T-cell (primary cell): Measurements from ENCODE around the gene PRKCA. TPM values are rescaled to one million over a fixed set of nuclear protein-coding genes. Genes with fewer than 3 reads are reported as not detected.
A peak's percentile ranks its signal among the peaks of the same experiment; 100 is the strongest.

ENCODE experiments used
- ATAC-seq, 4 experiments: fragments of 200-7000 bp in 3 of 4; fragments of 150-1000 bp in 1 of 4; cut with Tn5 transposase; replicated peaks in 1 of 4; 1 replicate in 3 of 4; 2 replicates in 1 of 4; pipeline ENCODE4 v1.10.0; 2021; ENCODE audit warnings: moderate library complexity in 3 of 4, mild to moderate bottlenecking in 2 of 4, moderate number of reproducible peaks in 1 of 4
- CTCF ChIA-PET, 2 donors: fragments of 300-600 bp; sonication (Branson Sonifier 250); formaldehyde crosslinking; loops; one replicate each; lab custom pipeline; 2022; ENCODE audit warnings: antibody characterized with exemption in 2 of 2; lab: Charles Lee
- POLR2A ChIA-PET, 2 donors: fragments of 300-600 bp; sonication (Branson Sonifier 250); formaldehyde crosslinking; loops; one replicate each; lab custom pipeline; 2022; ENCODE audit warnings: antibody characterized with exemption in 2 of 2; lab: Charles Lee
- DNase-seq, 35 experiments: peaks; one replicate each; pipeline versions ENCODE4 v3.0.0 to v3.0.0-alpha.2; 2013 to 2023
- H3K27ac ChIP-seq: one replicate; pipeline ENCODE4 v1.5.1; 2013; ENCODE audit warnings: low read length
- H3K27me3 ChIP-seq, 2 experiments: replicated peaks in 1 of 2; 1 replicate in 1 of 2; 2 replicates in 1 of 2; pipeline versions ENCODE4 v1.6.1 to v1.7.0; 2013; ENCODE audit warnings: low read length in 1 of 2, mixed read lengths in 1 of 2; ENCODE audit not compliant: control insufficient read depth in 2 of 2, insufficient read depth in 2 of 2; ENCODE audit errors: extremely low read depth in 1 of 2
- H3K36me3 ChIP-seq, 2 donors: 1 replicate in 1 of 2; 2 replicates in 1 of 2; pipeline versions ENCODE4 v1.6.1 to v1.7.0; 2013; ENCODE audit warnings: low read length in 1 of 2; ENCODE audit not compliant: control insufficient read depth in 2 of 2, insufficient read depth in 1 of 2; ENCODE audit errors: extremely low read depth in 1 of 2
- H3K4me1 ChIP-seq, 2 experiments: 1 replicate in 1 of 2; 2 replicates in 1 of 2; pipeline versions ENCODE4 v1.6.1 to v1.7.0; 2013; ENCODE audit warnings: low read length in 2 of 2, mixed read lengths in 1 of 2; ENCODE audit not compliant: insufficient read depth in 2 of 2, control insufficient read depth in 1 of 2; ENCODE audit errors: extremely low read depth in 1 of 2
- H3K4me3 ChIP-seq, 2 donors: 1 replicate in 1 of 2; 2 replicates in 1 of 2; pipeline versions ENCODE4 v1.5.1 to v1.7.0; 2013; ENCODE audit warnings: mild to moderate bottlenecking in 2 of 2, low read length in 1 of 2, moderate library complexity in 1 of 2; ENCODE audit not compliant: control insufficient read depth in 1 of 2; ENCODE audit errors: extremely low read depth in 1 of 2
- H3K9me3 ChIP-seq: 2 replicates; pipeline ENCODE4 v1.7.0; 2013
- H3K27ac Mint-ChIP-seq, 2 donors: one replicate each; pipeline ENCODE4 v1.8.0; 2020 to 2021; ENCODE audit warnings: mild to moderate bottlenecking in 2 of 2, mixed read lengths in 2 of 2
- H3K27me3 Mint-ChIP-seq, 2 donors: one replicate each; pipeline ENCODE4 v1.8.0; 2021 to 2022; ENCODE audit warnings: mixed read lengths in 2 of 2
- H3K36me3 Mint-ChIP-seq: one replicate; pipeline ENCODE4 v1.8.0; 2021; ENCODE audit warnings: mixed read lengths
- H3K4me1 Mint-ChIP-seq, 3 donors: one replicate each; pipeline ENCODE4 v1.8.0; 2020 to 2022; ENCODE audit warnings: mixed read lengths in 3 of 3, mild to moderate bottlenecking in 1 of 3
- H3K4me3 Mint-ChIP-seq, 3 donors: one replicate each; pipeline ENCODE4 v1.8.0; 2020 to 2022; ENCODE audit warnings: mild to moderate bottlenecking in 3 of 3, mixed read lengths in 3 of 3, moderate library complexity in 3 of 3
- H3K9me3 Mint-ChIP-seq, 3 donors: one replicate each; pipeline ENCODE4 v1.8.0; 2020 to 2022; ENCODE audit warnings: mixed read lengths in 3 of 3
- WGBS: methylation state at CpG from one replicate; pipeline ENCODE4 v1.1.5; 2013; ENCODE audit warnings: missing lambda C conversion rate; ENCODE audit not compliant: insufficient coverage; 5-methylcytosine and 5-hydroxymethylcytosine counted together
- total RNA-seq, 35 experiments: library from RNA in 6 of 35; stranded (reverse) in 6 of 35; fragments of 120-200 nt in 1 of 35; gene quantifications; one replicate each; pipeline versions ENCODE4 v1.2.1 to v1.2.4 and lab custom pipeline; 2013 to 2026

Gene PRKCA
- total RNA-seq, 5 donors from 2014 or later (not counting 1 experiment from before 2014, with no cell fraction given): 75.9 to 128 (median 82.0) TPM

DNA sequence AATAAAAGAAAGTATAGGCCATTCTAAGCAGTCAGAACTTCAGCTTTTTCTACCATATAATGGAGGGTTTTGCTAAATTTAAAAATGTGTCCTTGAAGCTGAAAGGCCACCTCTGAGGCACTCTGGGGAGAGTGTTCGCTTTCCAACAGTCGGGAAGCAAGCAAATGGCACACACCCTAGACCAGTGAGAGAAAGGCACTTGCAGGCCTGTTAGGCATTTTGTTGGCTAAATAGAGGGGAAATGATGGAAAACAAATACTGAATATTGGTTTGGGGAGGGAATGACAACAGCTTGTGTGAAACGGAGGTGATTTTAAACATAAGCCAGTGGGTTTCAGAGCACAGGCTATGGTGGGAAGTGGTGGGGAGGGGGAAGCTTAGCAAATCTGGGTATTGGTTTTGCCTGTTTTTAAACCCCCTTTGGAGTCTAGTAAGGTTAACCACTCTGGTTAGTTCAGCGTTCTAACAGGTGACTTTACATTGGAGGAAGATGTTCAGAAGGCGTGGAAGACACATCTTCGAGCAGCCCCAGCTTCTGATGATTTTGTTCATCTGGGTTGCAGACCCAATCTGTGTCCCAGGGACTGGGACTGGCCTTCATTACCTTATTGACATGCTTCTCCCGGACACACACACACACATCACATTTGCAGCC lies 90.5 kb downstream of the PRKCA start:
- H3K4me3 Mint-ChIP-seq: peak overlapping the region in 1 of 3 donors; percentile 55
- H3K27me3 Mint-ChIP-seq: no peaks in the 10 kb centered on the region
- H3K27ac ChIP-seq: no peak overlapping the region
- ChIA-PET POLR2A (interaction anchor here in 1 of 2 donors (0.7 kb wide), 1 partner anchor 1144 kb away, joined by 5 read pairs; no protein-coding TSS in a partner anchor), CTCF (interaction anchor here in 1 of 2 donors (0.5 to 1.2 kb wide), 2 partner anchors 22 to 322 kb away, joined by 3 read pairs; no protein-coding TSS in a partner anchor)
- ATAC-seq: peak in 1 of 4 experiments; percentile 16
- H3K36me3 ChIP-seq: peaks cover 3 to 5% of the 10 kb centered on the region in 2 donors
- DNase-seq: no peak
- 84% methylated on average over 6 of the region's 7 CpGs for WGBS
- peaks cover 21 to 38% of the 10 kb centered on the region in 2 experiments for H3K4me1 ChIP-seq
- no peaks in the 10 kb centered on the region for H3K9me3 Mint-ChIP-seq
- no peaks in the 10 kb centered on the region for H3K27me3 ChIP-seq
- no peak overlapping the region for H3K4me3 ChIP-seq
- H3K4me1 Mint-ChIP-seq: peaks cover 69 to 75% (median 72%) of the 10 kb centered on the region in 3 donors
- H3K36me3 Mint-ChIP-seq: peaks cover 19% of the 10 kb centered on the region
- H3K27ac Mint-ChIP-seq: peak overlapping the region; percentile 70 to 79
- no peaks in the 10 kb centered on the region for H3K9me3 ChIP-seq

DNA sequence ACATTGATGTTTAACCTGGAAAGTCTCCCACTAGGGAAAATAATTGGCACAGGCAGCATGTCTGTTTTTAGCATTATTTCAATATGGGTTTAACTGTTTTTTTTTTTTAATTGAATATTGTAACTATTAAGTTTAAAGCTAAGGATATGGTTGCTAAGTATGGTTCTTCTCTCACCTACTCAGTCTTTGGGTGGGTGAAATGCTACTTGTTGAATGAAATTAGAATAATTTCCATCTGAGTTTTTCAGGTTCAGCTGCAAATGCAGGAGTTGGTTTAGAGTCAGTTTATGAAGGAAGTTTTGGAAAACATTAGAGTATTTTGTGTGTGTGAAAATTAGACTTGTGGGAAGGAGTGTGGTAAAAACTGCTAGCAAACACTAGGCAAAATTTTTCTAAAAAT lies 93.5 kb downstream of the PRKCA start:
- peak overlapping the region; percentile 54 to 56 for H3K27ac Mint-ChIP-seq
- no peak overlapping the region for H3K4me3 ChIP-seq
- no peaks in the 10 kb centered on the region for H3K9me3 ChIP-seq
- CTCF ChIA-PET: no interaction called here
- peaks cover 45 to 53% of the 10 kb centered on the region in 2 experiments for H3K4me1 ChIP-seq
- DNase-seq (no peak), ATAC-seq (no peak)
- peaks cover 0 to 2% (median 0%) of the 10 kb centered on the region in 3 donors for H3K9me3 Mint-ChIP-seq
- peaks cover 79 to 83% (median 79%) of the 10 kb centered on the region in 3 donors for H3K4me1 Mint-ChIP-seq
- H3K36me3 ChIP-seq: peaks cover 3% of the 10 kb centered on the region in 2 donors
- H3K4me3 Mint-ChIP-seq: no peak overlapping the region
- POLR2A ChIA-PET: interaction anchor here (0.6 kb wide), 3 partner anchors 26 to 760 kb away, joined by 3 to 4 read pairs (median 3); no protein-coding TSS in a partner anchor
- no peaks in the 10 kb centered on the region for H3K27me3 Mint-ChIP-seq
- no peaks in the 10 kb centered on the region for H3K27me3 ChIP-seq
- no peak overlapping the region for H3K27ac ChIP-seq
- peaks cover 5% of the 10 kb centered on the region for H3K36me3 Mint-ChIP-seq

DNA sequence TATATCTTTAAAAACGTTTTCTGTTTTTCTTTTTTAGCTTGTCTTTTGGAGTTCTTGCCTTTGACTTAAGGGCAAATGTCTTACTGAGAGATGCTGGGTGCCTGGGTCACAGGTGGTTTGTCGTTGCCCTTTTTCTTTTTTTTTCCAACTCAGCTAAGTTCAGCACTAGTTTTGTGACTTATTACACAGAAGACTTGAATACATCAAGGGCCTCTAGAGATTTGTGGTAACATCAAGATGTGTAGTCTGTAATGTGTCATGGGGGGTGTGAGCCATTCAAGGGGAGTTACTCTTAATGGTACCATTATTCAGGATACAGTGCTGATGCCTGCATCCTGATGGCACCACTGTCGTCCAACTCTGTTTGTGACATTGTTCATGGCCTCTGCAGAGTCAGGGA lies 95.1 kb downstream of the PRKCA start:
- Histone ChIP-seq H3K36me3 (peaks cover 0 to 3% of the 10 kb centered on the region in 2 donors), H3K4me3 (no peak overlapping the region), H3K27ac (peak overlapping the region; percentile 59), H3K9me3 (no peaks in the 10 kb centered on the region), H3K27me3 (no peaks in the 10 kb centered on the region), H3K4me1 (peaks cover 48 to 50% of the 10 kb centered on the region in 2 experiments)
- WGBS: 100% methylated on average over 1 of the region's 3 CpGs
- ChIA-PET POLR2A (interaction anchor here in 1 of 2 donors (0.6 kb wide), 2 partner anchors 19 to 775 kb away, joined by 3 read pairs; no protein-coding TSS in a partner anchor), CTCF (no interaction called here)
- peaks cover 0 to 14% (median 0%) of the 10 kb centered on the region in 3 donors for H3K9me3 Mint-ChIP-seq
- H3K4me3 Mint-ChIP-seq: peak overlapping the region in 1 of 3 donors; percentile 59
- DNase-seq (no peak), ATAC-seq (no peak)
- peak overlapping the region; percentile 83 to 92 for H3K27ac Mint-ChIP-seq
- H3K4me1 Mint-ChIP-seq: peaks cover 79 to 83% (median 79%) of the 10 kb centered on the region in 3 donors
- H3K36me3 Mint-ChIP-seq: peaks cover 5% of the 10 kb centered on the region
- H3K27me3 Mint-ChIP-seq: no peaks in the 10 kb centered on the region

DNA sequence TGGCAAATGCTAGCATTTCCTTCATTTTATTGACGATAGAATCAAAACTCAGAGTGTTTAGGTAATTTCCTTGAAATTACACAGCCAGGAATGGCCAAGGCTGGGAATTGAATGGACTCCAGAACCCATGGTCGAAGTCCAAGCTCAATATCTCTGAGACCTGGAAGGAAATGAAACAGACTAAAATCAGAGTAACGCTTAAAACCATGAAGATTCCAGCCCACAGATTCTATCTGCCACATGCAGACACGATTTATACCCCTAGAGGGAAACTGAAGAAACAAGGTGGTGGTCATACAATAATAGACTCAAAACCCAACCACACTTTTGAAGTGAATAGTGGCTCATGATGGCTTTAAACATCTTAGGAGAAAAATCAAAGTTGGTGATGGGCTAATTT lies 95.6 kb downstream of the PRKCA start:
- Mint-ChIP-seq H3K36me3 (peaks cover 5% of the 10 kb centered on the region), H3K27me3 (no peaks in the 10 kb centered on the region), H3K27ac (peak overlapping the region; percentile 83 to 92), H3K4me1 (peaks cover 79 to 83% (median 79%) of the 10 kb centered on the region in 3 donors), H3K9me3 (peaks cover 0 to 14% (median 0%) of the 10 kb centered on the region in 3 donors), H3K4me3 (peak overlapping the region; percentile 2 to 70 (median 59))
- H3K27me3 ChIP-seq: no peaks in the 10 kb centered on the region
- H3K27ac ChIP-seq: peak overlapping the region; percentile 59
- no peak for ATAC-seq
- H3K4me1 ChIP-seq: peaks cover 45% of the 10 kb centered on the region in 2 experiments
- no peaks in the 10 kb centered on the region for H3K9me3 ChIP-seq
- ChIA-PET POLR2A (interaction anchor here in 1 of 2 donors (0.6 kb wide), 2 partner anchors 19 to 776 kb away, joined by 3 read pairs; no protein-coding TSS in a partner anchor), CTCF (no interaction called here)
- peaks cover 0 to 3% of the 10 kb centered on the region in 2 donors for H3K36me3 ChIP-seq
- no peak for DNase-seq
- WGBS: 0% methylated on average over 1 of the region's 4 CpGs
- H3K4me3 ChIP-seq: no peak overlapping the region

DNA sequence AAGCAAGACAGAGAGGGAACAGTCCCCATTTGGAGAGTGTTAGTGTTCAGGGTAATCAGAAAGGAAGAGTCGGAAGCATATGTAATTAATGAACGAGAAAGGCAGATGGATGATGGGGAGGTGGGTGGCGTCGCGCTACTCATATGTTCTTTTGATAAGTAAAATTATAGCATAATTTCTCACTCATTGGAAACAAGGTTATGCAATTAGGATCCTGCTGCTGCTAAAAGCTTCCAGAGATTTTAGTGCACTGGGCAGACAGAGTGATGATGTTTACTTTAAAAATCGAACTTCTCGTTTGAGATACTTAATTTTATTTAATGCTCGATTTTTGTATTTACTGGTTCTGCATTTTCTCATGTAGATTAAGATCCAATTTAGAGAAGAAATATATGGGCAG lies 96.2 kb downstream of the PRKCA start:
- peaks cover 5% of the 10 kb centered on the region for H3K36me3 Mint-ChIP-seq
- H3K27me3 Mint-ChIP-seq: no peaks in the 10 kb centered on the region
- H3K4me3 Mint-ChIP-seq: peak overlapping the region; percentile 59 to 70 (median 64)
- DNase-seq (no peak), ATAC-seq (no peak)
- Histone ChIP-seq H3K9me3 (no peaks in the 10 kb centered on the region), H3K27ac (peak overlapping the region; percentile 59), H3K36me3 (no peaks in the 10 kb centered on the region), H3K27me3 (no peaks in the 10 kb centered on the region), H3K4me1 (peaks cover 40 to 47% of the 10 kb centered on the region in 2 experiments), H3K4me3 (no peak overlapping the region)
- WGBS: 80% methylated on average over 2 of the region's 8 CpGs
- H3K27ac Mint-ChIP-seq: peak overlapping the region; percentile 83 to 92
- CTCF ChIA-PET: no interaction called here
- peaks cover 82 to 84% (median 84%) of the 10 kb centered on the region in 3 donors for H3K4me1 Mint-ChIP-seq
- POLR2A ChIA-PET: interaction anchor here in 1 of 2 donors (0.7 kb wide), 1 partner anchor 43 kb away, joined by 3 read pairs; no protein-coding TSS in a partner anchor
- peaks cover 0 to 14% (median 0%) of the 10 kb centered on the region in 3 donors for H3K9me3 Mint-ChIP-seq

DNA sequence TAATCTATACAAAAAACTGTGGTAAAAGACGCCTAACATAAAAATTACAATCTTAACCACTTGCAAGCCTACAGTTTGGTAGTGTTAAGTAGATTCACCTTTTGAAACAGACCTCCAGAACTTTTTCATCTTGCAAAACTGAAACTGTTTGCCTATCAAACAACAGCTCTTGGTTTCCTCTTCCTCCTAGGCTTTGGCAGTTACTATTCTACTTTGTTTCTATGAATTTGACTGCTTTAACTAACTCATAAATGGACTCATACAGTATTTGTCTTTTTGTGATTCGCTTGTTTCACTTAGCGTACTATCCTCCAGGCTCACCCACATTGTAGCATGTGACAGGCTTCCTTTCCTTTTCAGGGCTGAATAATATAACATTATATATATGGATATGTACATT lies 97.0 kb downstream of the PRKCA start:
- Mint-ChIP-seq H3K4me3 (peak overlapping the region; percentile 59 to 70 (median 64)), H3K27me3 (no peaks in the 10 kb centered on the region), H3K4me1 (peaks cover 86 to 93% (median 88%) of the 10 kb centered on the region in 3 donors), H3K9me3 (peaks cover 0 to 14% (median 0%) of the 10 kb centered on the region in 3 donors), H3K27ac (peak overlapping the region; percentile 83 to 92), H3K36me3 (no peaks in the 10 kb centered on the region)
- DNase-seq (peak in 2 of 35 experiments; percentile 16 to 60), ATAC-seq (peak; percentile 82 to 92 (median 86))
- CTCF ChIA-PET: no interaction called here
- H3K4me3 ChIP-seq: peak overlapping the region; percentile 9 to 33
- no CpG with 5 or more reads among the region's 3 CpGs for WGBS
- no peaks in the 10 kb centered on the region for H3K9me3 ChIP-seq
- no peaks in the 10 kb centered on the region for H3K27me3 ChIP-seq
- H3K36me3 ChIP-seq: no peaks in the 10 kb centered on the region
- H3K4me1 ChIP-seq: peaks cover 45 to 56% of the 10 kb centered on the region in 2 experiments
- POLR2A ChIA-PET: interaction anchor here (0.6 to 0.7 kb wide), 6 partner anchors 11 to 153 kb away, joined by 3 to 6 read pairs (median 4); no protein-coding TSS in a partner anchor
- peak overlapping the region; percentile 59 for H3K27ac ChIP-seq
